Frontal cortex (tissue), 4 donors: ENCODE measurements around the gene ATXN10. TPM values are rescaled to one million over a fixed set of nuclear protein-coding genes. Genes with fewer than 3 reads are reported as not detected.
"Not testable (repeated sequence)": the region's sequence is repeated elsewhere in the genome, so short reads cannot be mapped to it uniquely, and the experiment has no call there.

Source experiments
- DNase-seq, 2 donors: peaks; one replicate each; pipeline ENCODE4 v3.0.0; 2012; ENCODE audit warnings: low spot score in 2 of 2
- FAIRE-seq: peaks from 2 replicates; lab custom pipeline; 2012; peaks lifted over from hg19 to GRCh38; lab: Jason Lieb, UNC
- total RNA-seq: library from RNA; depleted of rRNA; stranded (reverse); fragments of >200 nt; gene quantifications from one replicate; pipeline ENCODE4 v1.2.3, GENCODE V29; 2014
- donor health status: control.
- donor health status: control.
- donor health status: control.

The ATXN10 gene
- total RNA-seq, 1 donor from 2014 or later = 390 TPM

DNA sequence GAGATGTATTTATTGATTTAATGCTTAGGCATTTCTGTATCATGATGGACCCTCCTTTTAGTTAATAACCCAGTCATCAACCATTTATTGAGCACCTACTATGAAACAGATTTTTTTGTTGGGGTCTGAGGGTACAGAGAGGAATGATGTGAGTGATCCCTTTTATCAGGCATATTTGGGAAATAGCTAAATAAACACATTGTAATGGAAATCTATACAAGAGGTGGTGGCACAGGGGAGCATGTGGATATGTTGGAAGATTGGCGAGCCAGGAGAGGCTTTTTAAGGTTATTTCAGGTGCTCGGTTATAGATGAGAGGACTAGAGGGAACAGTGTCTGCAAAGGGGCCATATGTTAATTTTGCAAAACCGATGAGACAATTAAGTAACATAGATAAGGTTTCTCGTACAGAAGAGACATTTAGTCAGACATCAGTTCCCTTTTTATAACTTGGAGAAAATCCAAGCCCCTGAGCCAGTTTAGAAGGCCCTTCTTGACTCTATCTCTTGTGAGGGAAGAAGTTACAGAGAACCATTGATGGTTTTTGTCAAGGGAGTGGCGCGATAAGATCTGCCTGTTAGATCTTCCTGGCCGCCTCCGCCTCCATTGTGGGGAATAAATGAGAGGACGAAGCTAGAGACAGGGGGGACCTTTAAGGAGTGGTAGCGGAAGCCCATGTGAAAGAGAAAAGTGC is 2.0 kb downstream of the ATXN10 start:
- DNase-seq = no peak
- no peak for FAIRE-seq

DNA sequence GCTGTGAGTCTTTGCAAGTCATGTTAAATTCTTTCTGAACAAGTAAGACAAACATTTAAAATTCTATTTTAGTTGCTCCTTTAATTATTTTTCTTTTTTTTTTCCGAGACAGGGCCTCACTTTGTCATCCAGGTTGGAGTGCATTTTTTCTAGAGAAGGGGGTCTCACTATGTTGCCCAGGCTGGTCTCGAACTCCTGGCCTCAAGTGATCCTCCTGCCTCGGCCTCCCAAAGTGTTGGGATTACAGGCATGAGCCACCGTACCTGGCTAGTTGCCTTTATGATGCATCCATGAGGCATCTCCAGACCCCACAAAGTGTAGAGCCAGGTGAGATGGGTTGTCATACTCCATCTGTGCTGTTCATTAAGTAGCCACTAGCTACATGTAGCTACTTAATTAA is 4.4 kb downstream of the ATXN10 start:
- no peak for FAIRE-seq

DNA sequence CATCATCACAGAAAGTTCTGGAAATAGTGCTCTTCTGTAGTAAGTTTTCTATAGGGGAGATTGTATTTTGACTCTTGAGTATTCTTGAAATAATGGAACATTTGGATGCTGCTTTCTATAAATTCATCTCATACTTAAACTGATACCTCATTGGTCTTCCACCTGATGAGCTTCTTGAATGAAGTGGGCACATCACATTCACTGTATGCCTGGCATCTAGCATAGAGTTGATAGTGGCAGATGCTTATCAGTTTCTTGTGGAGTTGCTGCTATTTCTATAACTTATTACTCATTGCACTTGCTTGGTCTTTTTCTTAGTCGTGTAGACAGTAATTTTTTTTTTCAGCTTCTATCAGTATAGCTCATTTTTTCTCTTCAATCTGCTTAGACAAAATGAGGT is 5.4 kb downstream of the ATXN10 start:
- no peak for FAIRE-seq

More for the DNA sequence above, 4.4 kb downstream of the ATXN10 start:
- no peak for DNase-seq

DNA sequence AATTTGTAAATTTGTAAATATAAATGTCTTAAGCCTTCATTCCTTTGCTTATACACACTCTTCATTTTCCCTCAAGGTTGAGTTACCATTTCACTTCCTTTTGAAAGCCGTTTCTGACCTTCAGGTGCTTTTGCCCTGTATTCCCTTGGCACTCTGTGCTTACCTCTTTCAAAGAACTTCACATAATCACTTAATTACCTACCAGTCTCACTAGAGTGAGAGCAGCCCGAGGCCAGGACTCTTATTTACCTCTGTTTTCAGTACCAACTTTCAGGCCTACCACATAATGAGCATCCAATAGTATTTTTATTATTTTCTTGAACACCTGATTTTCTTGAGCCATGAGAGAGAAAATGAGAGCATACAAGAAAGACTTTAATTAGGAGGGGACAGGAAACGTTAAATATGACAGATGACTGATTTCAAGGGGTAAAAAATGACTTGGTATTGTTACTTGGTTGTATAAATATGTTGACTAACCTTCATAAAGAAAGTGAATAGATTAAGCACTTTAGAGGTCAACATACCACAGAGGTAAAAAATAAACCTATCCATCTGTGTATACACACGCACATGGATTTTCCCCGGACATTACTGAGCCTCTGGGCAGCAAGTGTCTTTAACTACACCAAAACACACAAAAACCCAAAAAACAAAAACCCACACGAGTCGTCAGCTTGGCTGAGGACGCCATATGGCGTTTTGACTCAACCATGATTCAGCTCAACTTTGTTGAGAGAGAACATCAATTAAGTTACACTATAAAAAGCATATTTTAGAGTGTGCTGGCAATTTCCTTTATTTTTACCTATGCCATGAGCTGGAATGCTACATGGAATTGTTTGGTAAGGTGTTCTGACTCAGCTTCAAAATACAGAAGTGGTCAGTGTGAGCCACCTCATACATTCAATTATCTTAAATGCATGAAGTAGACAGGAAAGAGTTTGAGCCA is 7.6 kb downstream of the ATXN10 start:
- no peak for DNase-seq
- FAIRE-seq = no peak

More for the DNA sequence above, 5.4 kb downstream of the ATXN10 start:
- no peak for DNase-seq

DNA sequence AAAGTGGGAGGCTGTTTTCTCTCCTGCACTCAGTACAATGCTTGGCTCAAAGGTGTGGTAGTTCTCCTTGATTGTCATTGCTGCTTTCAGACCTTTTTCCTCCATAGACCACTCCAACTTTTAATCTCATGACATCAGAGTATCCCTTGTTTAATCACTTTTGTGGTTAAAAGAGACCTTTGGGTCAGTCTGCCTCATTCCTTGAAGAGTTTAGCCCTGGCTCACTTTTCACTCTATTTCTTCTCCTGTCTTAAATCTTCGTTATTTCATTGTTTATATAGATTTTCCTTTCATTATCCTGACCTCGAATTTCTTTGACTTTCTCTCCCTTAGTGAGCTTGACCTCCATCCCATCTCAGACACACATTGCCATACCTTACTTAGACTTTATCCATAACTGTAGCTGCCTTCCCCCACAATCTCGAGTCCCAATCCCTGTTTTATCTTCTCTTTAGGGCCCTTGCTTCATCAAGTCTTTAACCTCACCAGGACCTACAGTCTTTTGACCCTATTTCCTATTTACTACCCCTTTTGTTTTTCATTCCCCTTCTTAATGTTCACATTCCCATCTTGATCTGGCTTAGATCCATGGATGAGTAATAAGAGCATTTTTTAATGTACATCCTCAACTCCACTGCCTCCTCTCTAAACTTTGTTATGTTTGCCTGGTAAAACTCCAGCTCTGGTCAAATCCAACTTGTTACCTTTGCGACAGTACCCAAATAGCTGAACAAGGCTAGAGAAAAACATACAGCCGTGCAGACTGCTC is 9.5 kb downstream of the ATXN10 start:
- DNase-seq (no peak), FAIRE-seq (no peak)

DNA sequence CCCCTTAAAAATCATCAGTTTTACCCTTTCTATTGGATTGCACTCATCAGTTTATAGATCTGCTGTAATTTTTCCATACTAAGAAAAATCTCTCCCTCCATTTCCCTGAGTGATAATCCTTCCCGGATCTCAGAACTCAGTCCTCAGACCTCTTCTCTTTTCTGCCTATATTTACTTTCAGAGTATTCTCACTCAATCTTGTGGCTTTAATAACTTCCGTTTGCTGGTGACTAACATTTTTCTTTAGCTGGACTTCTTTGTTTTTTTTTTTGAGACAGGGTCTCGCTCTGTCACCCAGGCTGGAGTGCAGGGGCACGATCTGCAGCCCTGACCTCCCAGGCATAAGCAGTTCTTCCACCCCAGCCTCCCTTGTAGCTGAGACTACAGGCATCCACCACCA is 10.4 kb downstream of the ATXN10 start:
- FAIRE-seq = no peak
- DNase-seq = no peak

DNA sequence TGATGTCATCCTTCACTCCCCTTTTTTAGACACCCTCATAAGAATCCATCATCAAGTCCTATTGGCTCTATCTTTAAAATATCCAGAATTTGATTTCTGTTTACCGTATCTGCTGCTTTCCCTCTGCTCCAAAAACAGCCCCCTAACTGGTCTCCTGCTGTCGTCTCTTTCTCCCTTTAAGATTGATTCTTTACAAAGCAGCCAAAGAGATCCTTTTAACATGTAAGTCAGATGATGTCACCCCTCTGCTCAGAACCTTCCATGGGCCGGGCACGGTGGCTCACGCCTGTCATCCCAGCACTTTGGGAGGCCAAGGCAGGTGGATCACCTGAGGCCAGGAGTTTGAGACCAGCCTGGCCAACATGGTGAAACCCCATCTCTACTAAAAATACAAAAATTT is 11.1 kb downstream of the ATXN10 start:
- not testable (repeated sequence) for DNase-seq, FAIRE-seq

DNA sequence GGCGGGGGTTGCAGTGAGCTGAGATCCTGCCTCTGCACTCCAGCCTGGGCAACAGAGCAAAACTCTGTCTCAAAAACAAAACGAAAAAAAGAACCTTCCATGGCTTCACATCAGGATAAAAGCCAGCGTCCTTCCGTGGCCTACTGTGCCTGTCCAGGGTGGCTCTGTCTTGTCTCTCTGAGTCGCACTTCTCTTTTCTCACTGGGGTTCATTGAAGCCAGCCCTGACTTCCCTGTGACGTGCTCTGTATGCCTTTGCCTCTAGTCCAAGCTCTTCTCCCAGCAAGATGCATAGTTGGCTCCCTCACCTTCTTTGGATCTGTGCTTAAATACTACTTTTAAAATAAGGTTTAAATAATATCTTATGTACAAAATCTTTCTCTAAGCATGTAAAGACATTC is 11.6 kb downstream of the ATXN10 start:
- DNase-seq (no peak), FAIRE-seq (no peak)

DNA sequence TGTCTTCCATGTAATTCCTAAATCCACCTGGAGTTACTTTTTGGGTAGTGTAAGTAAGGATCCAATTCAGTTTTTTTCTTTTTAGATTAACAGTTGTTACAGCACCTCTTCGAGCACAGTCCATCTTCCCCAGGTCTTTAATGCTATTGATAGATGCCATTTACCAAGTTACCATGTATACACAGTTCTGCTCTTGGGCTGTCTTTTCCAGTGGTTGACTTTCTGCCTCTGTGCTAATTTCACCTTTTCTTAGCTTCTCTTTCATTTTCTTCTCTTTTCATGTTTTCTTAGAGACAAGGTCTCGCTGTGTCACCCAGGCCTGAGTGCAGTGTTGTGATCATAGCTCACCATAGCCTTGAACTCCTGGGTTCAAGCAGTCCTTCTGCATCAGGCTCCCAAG is 12.0 kb downstream of the ATXN10 start:
- FAIRE-seq (no peak), DNase-seq (no peak)

DNA sequence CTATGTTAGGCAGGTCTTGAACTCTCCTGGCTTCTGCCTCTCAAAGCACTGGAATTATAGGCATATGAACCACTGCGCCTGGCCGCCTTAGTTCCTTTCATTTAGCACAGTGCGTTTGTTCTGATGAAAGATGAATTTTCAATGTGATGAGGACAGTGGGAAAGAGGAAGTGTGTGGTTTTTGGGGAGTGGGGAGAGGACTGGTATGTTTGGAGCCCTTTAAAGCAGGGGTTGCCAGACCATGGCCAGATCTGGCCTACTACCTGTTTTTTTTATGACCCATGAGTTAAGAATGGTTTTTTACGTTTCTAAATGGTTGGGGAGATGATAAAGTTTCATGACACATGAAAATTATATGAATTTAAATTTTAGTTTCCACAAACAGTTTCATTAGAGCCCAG is 12.5 kb downstream of the ATXN10 start:
- FAIRE-seq (no peak), DNase-seq (no peak)

DNA sequence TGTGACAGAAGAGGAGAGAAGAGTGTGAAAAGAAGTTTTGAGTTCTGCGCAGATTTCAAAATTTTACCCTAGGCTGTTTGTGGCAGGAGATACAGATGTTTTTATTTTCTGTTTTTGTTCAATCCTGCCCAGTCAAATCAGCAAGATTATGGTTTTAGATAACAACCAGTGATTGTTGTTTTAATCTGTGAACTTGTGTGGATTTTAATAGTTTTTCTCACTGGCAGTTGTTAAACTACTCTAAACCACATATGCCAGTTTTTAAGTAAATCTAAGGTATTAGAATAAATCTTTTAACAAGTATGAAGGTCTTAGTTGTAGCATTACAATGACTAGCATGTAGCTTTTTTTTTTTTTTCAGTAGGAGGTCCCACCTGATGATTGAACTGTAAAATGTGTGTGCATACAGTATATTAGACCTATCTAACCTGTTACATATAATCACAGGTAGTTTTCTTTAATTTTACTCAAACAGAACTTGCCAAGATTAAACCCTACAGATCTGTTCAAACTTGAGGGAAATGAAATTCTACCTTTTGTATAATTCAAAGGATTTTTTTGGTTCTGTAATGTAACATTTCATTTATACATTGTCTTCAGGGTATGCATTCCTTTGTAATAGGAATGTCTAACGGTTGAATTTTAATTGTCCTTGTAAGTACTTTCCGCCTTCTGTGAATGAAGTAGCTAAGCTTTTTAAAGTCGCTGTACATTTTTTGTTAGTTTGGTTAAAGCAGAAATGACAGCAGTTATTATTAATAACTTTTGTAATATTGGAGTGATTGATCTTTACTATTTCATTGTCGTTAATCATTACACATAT is 13.3 kb downstream of the ATXN10 start:
- FAIRE-seq (no peak), DNase-seq (no peak)

DNA sequence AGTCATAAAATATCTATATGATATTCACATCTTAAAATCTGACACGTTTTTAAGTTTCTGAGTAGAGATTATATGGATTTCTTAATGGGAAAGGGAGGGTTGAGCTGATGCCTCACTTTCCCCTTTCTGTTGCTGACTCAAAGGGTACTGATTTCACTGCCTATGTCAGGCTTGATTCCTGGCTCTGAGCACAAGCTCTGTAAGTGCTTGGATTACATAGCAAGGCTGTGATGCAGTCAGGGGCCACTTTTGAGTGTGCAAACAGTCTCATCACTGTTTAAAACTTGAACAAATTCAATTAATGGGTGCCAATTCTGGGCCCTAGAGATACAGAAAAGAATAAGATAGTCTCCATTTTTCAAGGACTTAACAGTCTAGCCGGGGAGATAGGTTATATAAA is 14.4 kb downstream of the ATXN10 start:
- FAIRE-seq = no peak
- no peak for DNase-seq

DNA sequence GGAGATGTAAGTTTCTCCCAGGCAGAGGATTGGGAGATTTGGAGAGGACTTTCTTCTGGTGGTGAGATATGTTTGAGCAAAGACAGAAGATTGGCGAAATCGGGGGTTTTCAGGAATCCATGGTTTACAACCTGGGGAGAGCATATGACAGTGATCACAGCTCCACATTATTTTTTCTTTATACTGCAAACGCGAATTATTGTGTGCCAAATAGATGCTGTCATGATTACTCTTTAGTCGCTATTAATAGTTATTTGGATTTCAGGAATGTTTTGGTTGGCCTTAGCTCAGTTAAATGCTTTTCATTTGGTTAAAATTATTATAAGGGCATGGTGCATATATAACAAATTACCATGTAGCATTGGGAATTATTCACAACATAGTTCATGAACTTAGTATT is 15.2 kb downstream of the ATXN10 start:
- FAIRE-seq = no peak
- no peak for DNase-seq

DNA sequence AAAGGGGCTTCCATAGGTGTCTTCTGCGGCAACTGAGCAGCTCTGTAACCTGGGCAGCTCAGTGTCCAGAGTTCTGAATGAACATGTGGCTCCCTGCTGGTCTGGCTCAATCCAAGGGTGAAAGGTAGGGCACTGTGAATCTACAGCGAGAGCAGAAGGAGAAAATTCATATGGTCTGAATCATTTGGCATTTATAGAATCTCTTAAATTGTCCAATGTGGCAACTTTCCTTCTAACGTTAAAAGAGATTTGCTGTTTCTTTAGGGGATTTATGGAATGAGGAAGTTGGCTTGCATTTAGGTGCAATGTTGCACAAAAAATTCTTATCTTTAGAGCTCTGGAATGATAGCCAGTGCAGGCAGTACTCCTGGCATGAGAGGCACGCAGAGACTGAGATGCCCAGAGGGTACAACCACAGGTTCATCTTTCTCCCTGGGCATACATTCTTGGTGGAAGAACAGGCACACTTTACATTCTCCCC is 17.0 kb downstream of the ATXN10 start:
- DNase-seq (no peak), FAIRE-seq (no peak)

DNA sequence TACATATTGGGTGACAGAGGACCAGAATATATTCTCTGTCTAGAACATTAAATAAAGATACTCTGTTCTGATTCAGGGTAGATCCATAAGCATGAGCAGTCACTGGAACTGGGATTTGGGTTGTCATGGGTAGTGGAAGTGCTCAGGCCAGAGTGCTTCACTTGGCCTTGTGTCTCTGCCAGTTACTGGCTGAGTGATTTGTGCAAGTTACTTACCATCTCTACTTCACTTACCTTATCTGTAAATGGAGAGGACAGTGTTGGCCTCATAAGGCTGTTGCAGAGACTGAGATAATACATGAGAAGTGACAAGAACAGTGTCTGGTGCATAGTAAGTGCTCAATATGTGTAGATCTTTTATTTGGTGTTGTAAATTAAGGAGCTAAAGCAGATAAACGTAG is 17.6 kb downstream of the ATXN10 start:
- FAIRE-seq (no peak), DNase-seq (no peak)

DNA sequence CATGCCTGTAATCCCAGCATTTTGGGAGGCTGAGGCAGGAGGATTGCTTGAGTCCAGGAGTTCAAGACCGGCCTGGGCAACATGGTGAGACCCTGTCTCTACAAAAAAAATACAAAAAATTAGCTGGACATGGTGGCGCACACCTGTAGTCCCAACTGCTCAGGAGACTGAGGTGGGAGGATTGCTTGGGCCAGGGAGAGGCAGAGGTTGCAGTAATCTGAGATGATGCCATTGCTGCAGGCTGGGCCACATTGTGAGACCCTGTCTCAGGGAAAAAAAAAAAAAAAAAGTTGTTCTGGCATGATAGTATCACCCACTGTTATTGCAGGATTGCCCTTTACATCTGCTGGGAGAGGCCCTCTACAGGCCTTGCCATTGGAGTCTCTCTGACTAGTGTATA is 18.4 kb downstream of the ATXN10 start:
- no peak for DNase-seq
- no peak for FAIRE-seq

DNA sequence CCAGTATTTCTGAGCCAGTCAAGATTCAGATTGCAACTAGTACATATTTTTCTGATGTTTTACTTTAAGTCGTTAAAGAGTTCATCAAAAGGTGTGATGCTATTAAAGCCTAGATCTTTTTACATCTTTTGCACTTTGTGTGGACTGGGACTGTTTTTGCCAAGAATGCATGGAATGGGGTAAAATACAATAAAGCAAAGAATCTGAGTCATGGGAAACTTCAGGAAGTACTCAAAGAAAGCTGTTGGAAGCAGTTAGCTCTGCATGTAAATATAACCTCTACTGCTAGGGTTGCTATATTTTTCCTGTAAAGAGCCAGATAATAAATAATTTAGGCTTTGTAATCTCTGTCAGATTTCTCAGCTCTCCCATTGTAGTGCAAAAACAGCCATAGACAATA is 20.9 kb downstream of the ATXN10 start:
- FAIRE-seq (no peak), DNase-seq (no peak)

DNA sequence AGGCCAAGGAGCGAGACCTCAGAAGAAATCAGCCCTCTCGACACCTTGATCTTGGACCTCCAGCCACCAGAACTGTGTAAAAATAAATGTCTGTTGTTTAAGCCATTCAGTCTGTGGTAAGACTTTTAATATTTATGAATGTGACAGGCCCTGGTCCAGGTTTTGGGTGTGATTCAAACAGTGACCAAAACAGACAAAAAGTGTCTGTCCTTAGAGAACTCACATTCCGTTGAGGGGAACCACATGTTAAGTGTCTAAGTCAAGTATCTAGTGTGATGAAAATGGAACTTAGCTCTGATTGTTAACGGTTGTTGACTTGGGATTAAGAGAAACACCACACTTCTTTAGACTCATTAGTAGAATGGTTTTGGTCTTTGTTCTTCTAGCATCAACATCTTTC is 22.2 kb downstream of the ATXN10 start:
- no peak for DNase-seq
- no peak for FAIRE-seq

DNA sequence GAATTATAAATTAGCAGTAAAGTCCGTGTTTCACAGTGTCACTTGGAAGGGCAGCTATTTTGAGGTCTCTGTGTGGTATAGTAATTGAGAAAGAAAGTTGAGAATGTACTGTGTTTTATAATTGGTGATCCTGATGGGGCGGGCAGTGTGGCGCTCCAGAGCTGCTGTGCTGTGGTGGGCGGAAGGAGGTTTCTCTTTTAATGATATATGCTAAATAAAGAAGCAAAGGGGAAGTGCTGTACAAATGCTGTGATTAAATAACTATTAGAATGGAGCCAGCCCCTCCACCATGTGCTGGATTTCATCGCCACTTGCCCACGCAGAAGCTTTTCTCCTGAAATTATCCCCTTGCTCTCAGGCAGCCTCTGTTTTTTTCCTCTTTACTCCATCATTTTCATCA is 24.6 kb downstream of the ATXN10 start:
- no peak for FAIRE-seq

DNA sequence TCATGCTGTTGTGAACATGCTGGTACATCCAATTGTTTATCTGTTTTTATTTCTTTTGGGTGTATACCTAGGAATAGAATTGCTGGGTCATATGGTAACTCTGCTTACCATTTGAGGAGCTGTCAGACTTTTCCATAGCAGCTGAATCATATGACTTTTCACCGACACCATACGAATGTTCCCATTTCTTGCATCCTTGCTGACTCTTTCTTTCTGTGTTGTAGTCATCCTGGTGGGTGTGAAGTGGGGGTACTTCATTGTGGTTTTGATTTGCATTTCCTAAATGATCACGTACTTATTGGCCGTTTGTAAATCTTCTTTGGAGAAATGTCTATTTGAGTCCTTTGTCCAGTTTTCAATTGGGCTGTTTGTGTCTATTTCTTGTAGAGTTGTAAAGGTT is 26.5 kb downstream of the ATXN10 start:
- no peak for FAIRE-seq
- no peak for DNase-seq

More for the DNA sequence above, 24.6 kb downstream of the ATXN10 start:
- DNase-seq = no peak
